Stimulated activated CD4-positive, alpha-beta T cell treated with anti-CD3 and anti-CD28 coated beads, Interleukin-1b, Interleukin-23, amount 100 ng/mL, for 1 hour (primary cell): ENCODE measurements around the gene COL21A1.

Experiments used
- DNase-seq, 2 donors: peaks; one replicate each; pipeline ENCODE4 v3.0.0-alpha.2; 2020; ENCODE audit warnings: low read depth in 2 of 2

COL21A1 gene

GRCh38 chr6:56245903-56246351 lies 1.5 kb downstream of the COL21A1 start:
- no peak for DNase-seq

DNA sequence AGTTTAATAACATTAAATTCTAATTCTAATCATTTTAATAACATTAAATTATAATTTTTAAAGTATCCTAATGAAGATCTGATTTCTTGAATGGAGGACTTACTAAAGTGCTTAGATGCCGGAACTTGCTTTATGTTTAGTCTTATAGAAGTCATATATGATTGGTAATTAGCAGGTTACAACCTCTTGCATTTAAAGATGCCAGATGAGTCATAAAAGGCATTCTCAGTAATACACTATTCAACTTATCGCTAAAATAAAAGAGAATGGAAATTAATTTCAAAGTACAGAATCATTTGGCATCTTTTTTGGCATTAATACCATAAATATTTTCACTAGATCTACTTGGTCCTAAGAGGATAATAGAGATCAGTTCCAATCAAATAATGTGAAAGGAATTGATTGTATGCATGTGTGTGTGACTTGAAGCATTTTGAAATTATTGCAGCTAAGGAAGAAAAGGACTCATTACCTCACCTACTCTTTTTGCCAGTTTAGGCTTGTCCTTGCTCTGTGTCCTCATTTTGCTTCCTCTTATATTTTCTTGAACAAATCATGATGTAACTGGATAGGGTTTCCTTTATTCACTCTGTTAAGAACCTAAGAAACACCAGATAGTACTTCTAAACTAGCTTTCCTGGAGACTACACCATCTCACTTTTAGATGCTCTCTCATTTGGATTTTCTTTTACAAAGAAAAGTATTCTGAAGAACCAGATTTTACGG lies 2.7 kb downstream of the COL21A1 start:
- DNase-seq, result no peak

DNA sequence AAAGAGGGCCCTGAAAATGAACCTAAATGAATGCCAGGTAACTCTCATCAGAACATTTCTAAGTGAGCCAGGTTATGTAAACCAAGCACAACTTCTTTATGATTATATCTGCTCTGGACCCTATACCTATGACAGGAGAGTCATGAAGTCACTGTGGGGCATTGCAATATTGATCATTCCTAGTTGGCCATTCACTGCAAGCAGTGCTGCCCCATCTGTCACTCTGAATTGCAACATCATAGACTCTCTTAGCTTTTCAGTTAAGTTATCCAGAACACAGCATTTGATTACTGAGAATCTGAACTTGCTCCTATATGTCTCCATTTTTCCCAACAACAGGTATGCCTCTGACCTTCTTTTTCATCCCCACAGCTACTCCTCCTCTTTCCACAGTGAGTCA lies 3.3 kb downstream of the COL21A1 start:
- no peak for DNase-seq

- DNase-seq, result no peak
Measured at GRCh38 chr6:56243518-56244070, 3.8 kb downstream of the COL21A1 start.

- no peak for DNase-seq
Measured at GRCh38 chr6:56242346-56242745, 5.0 kb downstream of the COL21A1 start.

GRCh38 chr6:56241124-56241802 lies 6.1 kb downstream of the COL21A1 start:
- no peak for DNase-seq

- DNase-seq, result no peak
Measured at GRCh38 chr6:56238352-56238751, 9.0 kb downstream of the COL21A1 start.

DNA sequence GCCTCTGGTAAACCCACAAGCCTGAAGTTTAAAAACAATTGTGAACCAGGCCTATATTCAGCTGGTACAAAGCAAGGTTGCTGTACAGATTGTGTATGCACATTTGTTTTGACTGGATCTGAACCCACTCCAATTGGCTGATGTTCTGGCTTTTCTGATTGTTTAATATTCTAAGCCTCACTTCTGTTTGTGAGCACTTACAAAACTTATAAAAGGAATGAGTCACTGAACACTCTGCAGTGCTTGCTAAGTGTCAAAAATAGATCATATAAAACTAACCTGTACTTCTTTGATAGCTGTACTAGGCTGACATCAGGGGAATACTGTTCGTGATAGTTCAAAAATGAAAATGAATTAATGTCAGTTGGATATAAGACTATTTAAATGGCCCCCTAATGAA lies 12.1 kb downstream of the COL21A1 start:
- DNase-seq, result no peak

GRCh38 chr6:56232436-56232835 lies 14.9 kb downstream of the COL21A1 start:
- no peak for DNase-seq

DNA sequence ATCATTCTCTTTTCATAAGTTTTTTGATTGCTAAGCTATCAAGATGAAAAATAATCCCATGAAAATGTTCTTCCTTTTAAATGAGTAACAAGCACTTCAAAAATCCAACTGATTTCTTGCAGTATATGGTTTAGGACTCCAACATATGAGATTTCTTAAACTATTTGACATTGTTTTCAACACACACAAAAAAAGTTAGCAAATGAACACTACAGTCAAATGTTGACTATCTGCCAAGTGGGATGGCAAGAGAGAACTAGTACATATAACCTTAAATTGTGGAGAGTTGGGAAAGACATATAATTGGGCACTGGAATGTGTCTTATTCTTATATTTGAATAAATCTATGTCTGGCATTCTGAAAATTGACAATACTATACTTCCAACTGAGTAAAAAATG lies 15.6 kb downstream of the COL21A1 start:
- no peak for DNase-seq

GRCh38 chr6:56230976-56231566 lies 16.3 kb downstream of the COL21A1 start:
- no peak for DNase-seq

DNA sequence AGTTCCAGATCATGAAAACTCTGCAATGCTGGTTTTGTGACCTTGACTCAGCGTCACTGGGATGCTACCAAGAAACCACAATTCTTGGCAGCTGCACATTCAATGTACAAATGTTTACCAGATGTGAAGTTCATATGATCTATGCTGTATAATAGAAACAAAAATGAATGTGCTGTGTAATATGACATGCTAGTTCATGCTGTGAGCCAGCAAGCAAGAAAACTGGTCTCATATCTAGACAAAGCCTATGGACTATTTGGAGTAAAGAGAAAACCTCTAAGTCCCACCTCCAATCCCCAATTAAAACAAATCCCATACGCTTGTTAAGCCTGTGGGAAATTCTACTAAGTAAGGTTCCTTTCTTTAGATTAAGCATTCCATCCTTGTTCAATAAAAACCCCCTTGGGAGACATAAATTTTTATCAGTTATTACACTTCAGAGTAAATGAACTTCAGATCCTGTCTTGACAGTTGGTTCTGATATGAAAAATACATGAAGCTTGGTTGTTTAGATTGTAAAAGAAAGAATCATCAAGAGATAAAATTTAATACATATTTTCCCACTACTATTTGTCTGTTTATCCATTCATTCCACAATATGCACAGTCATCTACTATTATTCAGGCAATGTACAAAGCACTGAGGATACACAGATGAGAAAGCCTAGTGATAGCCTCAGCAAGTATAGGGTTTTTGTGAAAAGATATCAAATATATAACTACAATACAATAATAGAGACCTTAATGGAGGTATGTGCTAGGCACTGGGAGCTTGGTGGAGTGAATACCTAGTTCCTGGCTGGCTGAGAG lies 20.1 kb downstream of the COL21A1 start:
- DNase-seq, result no peak

DNA sequence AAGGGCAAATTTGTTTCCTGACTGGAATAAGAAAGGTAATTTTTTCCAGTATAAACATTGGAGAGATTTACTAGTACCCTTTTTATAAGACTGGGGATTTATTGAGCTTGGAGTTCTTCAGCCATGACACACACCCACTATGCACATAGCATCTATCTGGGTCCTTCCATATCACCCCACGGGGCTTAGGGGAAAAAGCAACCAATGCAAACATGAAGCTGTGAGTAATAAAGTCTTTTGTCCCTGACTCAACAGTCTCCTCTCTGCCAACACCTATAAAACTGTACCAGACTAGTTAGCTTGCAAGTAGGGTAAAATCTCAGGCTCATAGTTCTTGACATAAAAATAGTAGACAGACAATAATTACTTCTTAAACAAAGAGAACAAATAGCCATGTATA lies 23.4 kb downstream of the COL21A1 start:
- no peak for DNase-seq

GRCh38 chr6:56222499-56222898 lies 24.9 kb downstream of the COL21A1 start:
- DNase-seq, result no peak

DNA sequence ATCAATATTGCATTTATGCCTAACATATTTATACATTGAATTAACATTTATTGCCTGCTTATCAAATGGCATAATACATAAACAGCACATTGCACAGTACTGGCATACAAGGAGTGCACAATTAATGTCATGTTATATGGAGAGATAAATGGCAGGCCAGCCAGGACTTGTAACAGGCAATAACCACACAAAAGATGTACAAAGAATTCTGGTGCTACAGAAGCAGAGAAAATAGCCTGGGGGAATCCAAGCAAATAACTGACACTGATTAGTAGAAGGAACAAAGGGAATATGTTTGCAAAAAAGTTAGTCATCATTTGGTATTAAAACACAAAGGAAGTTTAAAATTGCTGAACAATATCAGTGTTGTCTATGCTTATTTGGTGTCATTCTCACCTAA lies 27.3 kb downstream of the COL21A1 start:
- no peak for DNase-seq

GRCh38 chr6:56214703-56215101 lies 32.7 kb downstream of the COL21A1 start:
- DNase-seq, result no peak

DNA sequence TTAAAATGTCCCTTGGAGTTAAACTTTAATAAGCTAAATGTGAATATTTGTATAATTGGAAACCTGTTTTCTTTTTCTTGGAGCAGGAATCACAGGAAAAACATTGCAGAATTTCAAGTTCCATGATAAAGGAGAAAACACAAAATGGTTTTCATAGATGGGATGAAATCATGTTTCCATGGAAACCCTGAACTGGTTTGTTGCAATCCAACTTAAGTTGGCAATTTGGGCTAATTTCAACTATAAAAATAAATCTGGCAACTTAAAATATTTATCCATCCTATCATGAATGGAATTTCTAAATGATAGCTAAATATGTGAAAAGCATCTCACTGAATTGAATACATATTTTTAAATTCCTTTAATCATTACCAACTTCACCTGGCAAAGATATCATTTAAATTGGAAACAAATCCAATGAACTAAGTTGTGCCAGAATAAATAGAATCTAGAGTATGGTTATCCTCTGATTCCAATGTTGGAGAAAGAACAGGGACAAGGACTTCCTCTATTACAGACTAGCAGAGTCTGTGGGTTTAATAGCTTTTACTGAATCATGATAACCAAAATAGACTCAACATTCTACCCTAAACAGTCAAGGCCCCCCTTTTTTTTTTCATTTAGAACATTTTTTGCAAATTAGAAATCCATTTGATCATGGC lies 33.2 kb downstream of the COL21A1 start:
- no peak for DNase-seq

- DNase-seq, result no peak
Measured at GRCh38 chr6:56211724-56212123, 35.7 kb downstream of the COL21A1 start.

DNA sequence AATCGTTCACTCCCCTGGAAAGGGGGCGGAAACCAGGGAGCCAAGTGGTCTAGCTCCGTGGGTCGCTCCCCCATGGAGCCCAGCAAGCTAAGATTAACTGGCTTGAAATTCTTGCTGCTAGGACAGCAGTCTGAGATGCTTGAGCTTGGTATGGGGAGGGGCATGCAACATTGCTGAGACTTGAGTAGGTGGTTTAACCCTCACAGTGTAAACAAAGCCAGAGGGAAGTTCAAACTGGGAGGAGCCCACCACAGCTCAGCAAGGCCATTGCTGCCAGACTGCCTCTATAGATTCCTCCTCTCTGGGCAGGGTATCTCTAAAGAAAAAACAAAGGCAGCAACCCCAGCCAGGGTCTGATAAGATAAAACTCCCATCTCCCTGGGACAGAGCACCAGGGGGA lies 43.2 kb downstream of the COL21A1 start:
- no peak for DNase-seq

- DNase-seq, result no peak
Measured at GRCh38 chr6:56199956-56200355, 47.4 kb downstream of the COL21A1 start.

- no peak for DNase-seq
Measured at GRCh38 chr6:56193846-56194245, 53.5 kb downstream of the COL21A1 start.
